Testis (tissue), 2 donors: Measurements from ENCODE around the gene CYB5A.

ENCODE experiments used
- POLR2A ChIP-seq: fragments of 450-650 bp; IDR thresholded peaks from one replicate; pipeline ENCODE4 v1.6.1; 2017; ENCODE audit warnings: antibody characterized with exemption, mild to moderate bottlenecking, moderate library complexity
- TF ChIP-seq, protein P1 (sequence below), 3 experiments: fragments of 450-650 bp in 2 of 3; fragments of 200-600 bp in 1 of 3; sonication (generic) in 1 of 3; IDR thresholded peaks; one replicate each; pipeline ENCODE4 v1.5.1; 2016 to 2019; ENCODE audit warnings: antibody characterized with exemption in 3 of 3, mild to moderate bottlenecking in 2 of 3, moderate library complexity in 1 of 3

DNA sequence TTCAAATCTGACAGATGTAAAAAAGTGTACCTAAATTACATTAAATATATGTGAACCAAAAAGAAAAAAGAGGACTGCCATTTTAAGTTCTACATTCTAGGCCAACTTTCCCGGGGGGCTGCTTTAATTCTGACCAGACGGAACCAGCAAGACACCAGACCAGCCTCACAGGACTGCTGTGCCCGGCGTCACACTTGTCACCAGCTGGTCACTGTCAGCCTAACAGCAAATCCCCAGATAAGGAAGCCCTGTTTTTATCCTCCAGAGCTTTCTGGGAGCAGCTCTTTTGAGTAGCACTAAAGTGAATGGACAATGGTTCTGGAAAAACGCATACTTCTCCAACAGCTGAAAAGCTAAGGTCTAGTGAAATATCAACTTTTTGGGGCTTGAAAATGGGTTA, 35.6 kb downstream of the CYB5A start:
- TF ChIP-seq, protein P1, sequence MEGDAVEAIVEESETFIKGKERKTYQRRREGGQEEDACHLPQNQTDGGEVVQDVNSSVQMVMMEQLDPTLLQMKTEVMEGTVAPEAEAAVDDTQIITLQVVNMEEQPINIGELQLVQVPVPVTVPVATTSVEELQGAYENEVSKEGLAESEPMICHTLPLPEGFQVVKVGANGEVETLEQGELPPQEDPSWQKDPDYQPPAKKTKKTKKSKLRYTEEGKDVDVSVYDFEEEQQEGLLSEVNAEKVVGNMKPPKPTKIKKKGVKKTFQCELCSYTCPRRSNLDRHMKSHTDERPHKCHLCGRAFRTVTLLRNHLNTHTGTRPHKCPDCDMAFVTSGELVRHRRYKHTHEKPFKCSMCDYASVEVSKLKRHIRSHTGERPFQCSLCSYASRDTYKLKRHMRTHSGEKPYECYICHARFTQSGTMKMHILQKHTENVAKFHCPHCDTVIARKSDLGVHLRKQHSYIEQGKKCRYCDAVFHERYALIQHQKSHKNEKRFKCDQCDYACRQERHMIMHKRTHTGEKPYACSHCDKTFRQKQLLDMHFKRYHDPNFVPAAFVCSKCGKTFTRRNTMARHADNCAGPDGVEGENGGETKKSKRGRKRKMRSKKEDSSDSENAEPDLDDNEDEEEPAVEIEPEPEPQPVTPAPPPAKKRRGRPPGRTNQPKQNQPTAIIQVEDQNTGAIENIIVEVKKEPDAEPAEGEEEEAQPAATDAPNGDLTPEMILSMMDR (IDR thresholded peaks at IDR 0.05): no peak
- no peak for TF ChIP-seq POLR2A
